ENCODE data around the gene SLC25A30. TPM values are rescaled to one million over a fixed set of nuclear protein-coding genes. Genes with fewer than 3 reads are reported as not detected.

Gene SLC25A30
- total RNA-seq (10 to 100 TPM; 10.6 to 11.0 TPM), polyA plus RNA-seq (ENCODE audit: insufficient read length in 2 of 2) (1 to 10 TPM; 9.3 TPM)
- long read RNA-seq, donor 1: 0 reads
- long read RNA-seq, donor 2: 0 reads
- long read RNA-seq, donor 3, partial matches to known transcripts: 0 of 1 reads
- long read RNA-seq, donor 3, other reads (novel, unspliced or antisense): 0 of 1 reads
- long read RNA-seq, donor 4, partial matches to known transcripts: 0 of 4 reads
- long read RNA-seq, donor 4, other reads (novel, unspliced or antisense): 0 of 4 reads

GRCh38 chr13:45417790-45418534 lies at the start of gene SLC25A30:
TSS of gene SLC25A30 (minus strand) at chr13:45418373. CDS start at chr13:45411425, 6,948 bp downstream.
- peak within 1 kb of the TSS; percentile 92 for H3K27ac ChIP-seq (ENCODE audit: low read depth, low read length)
- H3K27me3 ChIP-seq (ENCODE audit: control insufficient read depth, insufficient read depth, low read length): no peaks in the 10 kb centered on the region
- WGBS (ENCODE audit: insufficient coverage): 0% methylated on average over 63 of the region's 64 CpGs
- H3K9me3 ChIP-seq (ENCODE audit: control insufficient read depth, insufficient read depth, low read length): no peaks in the 10 kb centered on the region
- no peaks in the 10 kb centered on the region for H3K36me3 ChIP-seq (ENCODE audit: control insufficient read depth, insufficient read depth, low read length)
- H3K4me1 ChIP-seq (ENCODE audit: control insufficient read depth, insufficient read depth, low read length): peaks cover 13% of the 10 kb centered on the region
- H3K4me3 ChIP-seq (ENCODE audit: low read depth, low read length): peak within 1 kb of the TSS; percentile 83
- DNase-seq (ENCODE audit: low read depth in 4 of 6, low spot score in 6 of 6): peak; percentile 72 to 97 (median 84)

DNA sequence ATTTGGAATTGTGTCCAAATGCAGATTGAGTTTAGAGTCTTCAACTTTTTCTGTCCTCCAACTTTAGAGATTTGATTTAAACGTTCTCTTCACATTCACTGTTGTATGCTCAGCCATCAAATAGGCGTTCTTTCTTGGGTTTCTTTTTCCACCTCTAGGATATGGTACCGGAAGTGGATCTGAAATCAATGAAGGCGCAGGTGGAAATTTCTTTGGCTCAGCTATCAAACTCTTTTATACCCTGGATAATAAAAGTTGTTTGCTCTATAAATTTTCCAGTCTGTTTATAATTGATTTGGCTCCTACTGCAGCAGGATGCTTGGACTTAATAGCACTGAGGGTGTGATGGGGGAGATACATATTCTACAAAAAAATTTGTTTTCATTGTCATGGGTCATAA lies 48.2 kb upstream of the SLC25A30 start:
- no peaks in the 10 kb centered on the region for H3K36me3 ChIP-seq (ENCODE audit: control insufficient read depth, insufficient read depth, low read length)
- no peaks in the 10 kb centered on the region for H3K27me3 ChIP-seq (ENCODE audit: control insufficient read depth, insufficient read depth, low read length)
- peaks cover 16% of the 10 kb centered on the region for H3K4me1 ChIP-seq (ENCODE audit: control insufficient read depth, insufficient read depth, low read length)
- no peak for DNase-seq (ENCODE audit: low read depth in 4 of 6, low spot score in 6 of 6)
- no peak overlapping the region for H3K4me3 ChIP-seq (ENCODE audit: low read depth, low read length)
- H3K9me3 ChIP-seq (ENCODE audit: control insufficient read depth, insufficient read depth, low read length): no peaks in the 10 kb centered on the region
- no peak overlapping the region for H3K27ac ChIP-seq (ENCODE audit: low read depth, low read length)
- no CpG with 5 or more reads among the region's 4 CpGs for whole genome bisulfite sequencing (ENCODE audit: insufficient coverage)

- no peaks in the 10 kb centered on the region for H3K36me3 ChIP-seq (ENCODE audit: control insufficient read depth, insufficient read depth, low read length)
- H3K27me3 ChIP-seq (ENCODE audit: control insufficient read depth, insufficient read depth, low read length): no peaks in the 10 kb centered on the region
- peaks cover 16% of the 10 kb centered on the region for H3K4me1 ChIP-seq (ENCODE audit: control insufficient read depth, insufficient read depth, low read length)
- H3K4me3 ChIP-seq (ENCODE audit: low read depth, low read length): peak within 1 kb of the TSS; percentile 82
- H3K27ac ChIP-seq (ENCODE audit: low read depth, low read length): peak within 1 kb of the TSS; percentile 87
- H3K9me3 ChIP-seq (ENCODE audit: control insufficient read depth, insufficient read depth, low read length): no peaks in the 10 kb centered on the region
- DNase-seq (ENCODE audit: low read depth in 4 of 6, low spot score in 6 of 6): peak; percentile 87 to 99 (median 92)
- under 1% methylated on average over 56 of the region's 63 CpGs for WGBS (ENCODE audit: insufficient coverage)
Observed at GRCh38 chr13:45464687-45465453, 46.7 kb upstream of the SLC25A30 start, which contains the start of gene COG3. TSS of gene COG3 (plus strand) at chr13:45464939. CDS start at chr13:45465037, 98 bp downstream.

DNA sequence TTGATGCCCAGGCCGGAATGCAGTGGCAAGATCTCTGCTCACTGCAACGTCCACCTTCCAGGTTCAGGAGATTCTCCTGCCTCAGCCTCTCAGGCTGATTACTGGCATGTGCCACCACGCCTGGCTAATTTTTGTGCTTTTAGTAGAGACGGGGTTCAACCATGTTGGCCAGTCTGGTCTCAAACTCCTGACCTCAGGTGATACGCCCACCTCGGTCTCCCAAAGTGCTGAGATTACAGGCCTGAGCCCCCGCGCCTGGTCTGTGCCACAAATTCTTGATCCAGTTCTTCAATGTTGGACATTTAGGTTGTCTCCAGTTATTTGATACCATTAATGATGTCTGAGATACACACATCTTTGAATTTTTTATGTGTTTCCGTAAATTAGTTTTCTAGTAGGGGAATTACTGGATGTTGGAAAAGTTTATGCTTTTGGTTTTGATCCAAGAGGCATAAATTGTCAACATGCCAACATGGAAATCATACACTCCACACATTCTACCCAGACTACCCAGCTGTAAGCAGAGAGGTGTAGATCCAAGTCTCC lies 46.0 kb upstream of the SLC25A30 start:
- no peak for DNase-seq (ENCODE audit: low read depth in 4 of 6, low spot score in 6 of 6)
- H3K27me3 ChIP-seq (ENCODE audit: control insufficient read depth, insufficient read depth, low read length): no peaks in the 10 kb centered on the region
- no peaks in the 10 kb centered on the region for H3K36me3 ChIP-seq (ENCODE audit: control insufficient read depth, insufficient read depth, low read length)
- H3K9me3 ChIP-seq (ENCODE audit: control insufficient read depth, insufficient read depth, low read length): no peaks in the 10 kb centered on the region
- WGBS (ENCODE audit: insufficient coverage): 94% methylated on average over 8 of the region's 9 CpGs
- peak overlapping the region; percentile 82 for H3K4me3 ChIP-seq (ENCODE audit: low read depth, low read length)
- H3K4me1 ChIP-seq (ENCODE audit: control insufficient read depth, insufficient read depth, low read length): peaks cover 16% of the 10 kb centered on the region
- H3K27ac ChIP-seq (ENCODE audit: low read depth, low read length): peak overlapping the region; percentile 87

GRCh38 chr13:45456196-45456972 lies 38.2 kb upstream of the SLC25A30 start:
- no peaks in the 10 kb centered on the region for H3K9me3 ChIP-seq (ENCODE audit: control insufficient read depth, insufficient read depth, low read length)
- H3K27me3 ChIP-seq (ENCODE audit: control insufficient read depth, insufficient read depth, low read length): peaks cover 3% of the 10 kb centered on the region
- no peaks in the 10 kb centered on the region for H3K36me3 ChIP-seq (ENCODE audit: control insufficient read depth, insufficient read depth, low read length)
- WGBS (ENCODE audit: insufficient coverage): no CpG with 5 or more reads among the region's 2 CpGs
- H3K4me1 ChIP-seq (ENCODE audit: control insufficient read depth, insufficient read depth, low read length): no peaks in the 10 kb centered on the region
- H3K4me3 ChIP-seq (ENCODE audit: low read depth, low read length): no peak overlapping the region
- no peak for DNase-seq (ENCODE audit: low read depth in 4 of 6, low spot score in 6 of 6)
- H3K27ac ChIP-seq (ENCODE audit: low read depth, low read length): no peak overlapping the region

DNA sequence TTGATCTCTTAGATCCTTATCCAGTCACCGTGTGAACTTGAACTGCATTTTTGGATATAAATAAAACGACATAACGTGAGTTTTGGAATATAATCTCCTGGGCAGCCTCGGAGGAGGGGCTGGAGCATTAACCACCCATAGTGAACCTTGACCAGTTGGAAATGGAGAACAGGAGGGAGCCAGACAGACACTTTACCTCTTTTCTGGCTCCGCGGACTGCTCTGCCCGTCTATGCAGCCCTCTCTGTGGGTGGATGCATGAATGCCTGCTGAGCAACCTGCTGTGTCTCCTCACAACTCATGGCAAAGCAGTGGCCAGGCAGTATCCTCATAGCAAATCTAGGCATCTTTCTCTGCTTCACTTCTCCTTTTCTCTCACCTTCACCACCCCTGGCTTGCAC lies 36.0 kb upstream of the SLC25A30 start:
- Histone ChIP-seq H3K27ac (ENCODE audit: low read depth, low read length) (no peak overlapping the region), H3K36me3 (ENCODE audit: control insufficient read depth, insufficient read depth, low read length) (no peaks in the 10 kb centered on the region), H3K27me3 (ENCODE audit: control insufficient read depth, insufficient read depth, low read length) (peaks cover 3% of the 10 kb centered on the region), H3K4me3 (ENCODE audit: low read depth, low read length) (no peak overlapping the region), H3K4me1 (ENCODE audit: control insufficient read depth, insufficient read depth, low read length) (no peaks in the 10 kb centered on the region), H3K9me3 (ENCODE audit: control insufficient read depth, insufficient read depth, low read length) (no peaks in the 10 kb centered on the region)
- no peak for DNase-seq (ENCODE audit: low read depth in 4 of 6, low spot score in 6 of 6)
- 83% methylated on average over 7 of the region's 7 CpGs for WGBS (ENCODE audit: insufficient coverage)

DNA sequence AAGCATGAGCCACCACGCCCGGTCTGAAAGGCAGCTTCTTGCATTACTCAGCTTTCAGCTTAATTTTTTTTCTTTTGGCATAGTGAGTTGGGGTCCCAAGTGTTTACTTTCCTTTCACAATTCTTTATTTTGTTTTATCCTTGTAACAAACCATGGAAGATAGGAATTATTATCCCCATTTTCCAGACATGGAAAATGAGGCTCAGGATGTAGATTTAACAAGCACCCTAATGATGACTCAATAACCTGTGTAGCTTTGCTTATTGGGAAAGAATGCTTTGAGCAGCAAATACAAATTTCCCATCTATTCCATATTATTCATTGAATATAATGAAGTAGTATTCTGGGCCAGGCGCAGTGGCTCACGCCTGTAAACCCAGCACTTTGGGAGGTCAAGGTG lies 33.1 kb upstream of the SLC25A30 start:
- DNase-seq (ENCODE audit: low read depth in 4 of 6, low spot score in 6 of 6): no peak
- H3K36me3 ChIP-seq (ENCODE audit: control insufficient read depth, insufficient read depth, low read length): no peaks in the 10 kb centered on the region
- H3K4me1 ChIP-seq (ENCODE audit: control insufficient read depth, insufficient read depth, low read length): no peaks in the 10 kb centered on the region
- no peak overlapping the region for H3K27ac ChIP-seq (ENCODE audit: low read depth, low read length)
- H3K4me3 ChIP-seq (ENCODE audit: low read depth, low read length): no peak overlapping the region
- H3K9me3 ChIP-seq (ENCODE audit: control insufficient read depth, insufficient read depth, low read length): no peaks in the 10 kb centered on the region
- WGBS (ENCODE audit: insufficient coverage): 100% methylated on average over 1 of the region's 4 CpGs
- no peaks in the 10 kb centered on the region for H3K27me3 ChIP-seq (ENCODE audit: control insufficient read depth, insufficient read depth, low read length)

- H3K4me3 ChIP-seq (ENCODE audit: low read depth, low read length): no peak overlapping the region
- H3K27ac ChIP-seq (ENCODE audit: low read depth, low read length): no peak overlapping the region
- no peak for DNase-seq (ENCODE audit: low read depth in 4 of 6, low spot score in 6 of 6)
- WGBS (ENCODE audit: insufficient coverage): 67% methylated on average over 1 of the region's 1 CpG
- no peaks in the 10 kb centered on the region for H3K4me1 ChIP-seq (ENCODE audit: control insufficient read depth, insufficient read depth, low read length)
- no peaks in the 10 kb centered on the region for H3K27me3 ChIP-seq (ENCODE audit: control insufficient read depth, insufficient read depth, low read length)
- no peaks in the 10 kb centered on the region for H3K9me3 ChIP-seq (ENCODE audit: control insufficient read depth, insufficient read depth, low read length)
- no peaks in the 10 kb centered on the region for H3K36me3 ChIP-seq (ENCODE audit: control insufficient read depth, insufficient read depth, low read length)
Observed at GRCh38 chr13:45448965-45449559, 30.9 kb upstream of the SLC25A30 start.

Data from spinal cord (tissue), 10 donors.